Upper lobe of left lung (tissue), 6 donors: ENCODE results near the gene ADAP1. TPM values are rescaled to one million over a fixed set of nuclear protein-coding genes. Genes with fewer than 3 reads are reported as not detected.
A peak's percentile ranks its signal among the peaks of the same experiment; 100 is the strongest.

Experiments
- ATAC-seq, 2 donors: fragments of 200-7000 bp; cut with Tn5 transposase; one replicate each; pipeline ENCODE4 v1.9.1; 2022; ENCODE audit warnings: mild to moderate bottlenecking in 2 of 2, moderate library complexity in 2 of 2; ENCODE audit not compliant: low FRiP score in 2 of 2
- DNase-seq, 2 donors: peaks; one replicate each; pipeline ENCODE4 v3.0.0-alpha.2; 2019 to 2020
- H3K27ac ChIP-seq, 4 donors: fragments of 200-600 bp; sonication (generic); one replicate each; pipeline ENCODE4 v1.5.1; 2016 to 2019
- H3K27me3 ChIP-seq, 4 donors: fragments of 200-600 bp; sonication (generic); one replicate each; pipeline ENCODE4 v1.5.1; 2017 to 2019
- H3K36me3 ChIP-seq, 4 donors: fragments of 200-600 bp; sonication (generic); one replicate each; pipeline ENCODE4 v1.5.1; 2016 to 2019
- H3K4me1 ChIP-seq, 4 donors: fragments of 200-600 bp; sonication (generic); one replicate each; pipeline ENCODE4 v1.5.1; 2018 to 2019
- H3K4me3 ChIP-seq, 4 donors: fragments of 200-600 bp; sonication (generic); one replicate each; pipeline ENCODE4 v1.5.1; 2017 to 2019; ENCODE audit warnings: mild to moderate bottlenecking in 2 of 4, moderate library complexity in 1 of 4
- H3K9me3 ChIP-seq, 4 donors: fragments of 200-600 bp; sonication (generic); one replicate each; pipeline ENCODE4 v1.5.1; 2018 to 2019
- EP300 ChIP-seq, 4 donors: sonication (generic); formaldehyde crosslinking; IDR thresholded peaks; one replicate each; pipeline ENCODE4 v1.5.1; 2017; ENCODE audit warnings: antibody characterized with exemption in 4 of 4, control low read depth in 2 of 4
- POLR2A ChIP-seq, 4 donors: fragments of 450-650 bp; IDR thresholded peaks; one replicate each; pipeline ENCODE4 v1.5.1; 2016 to 2017; ENCODE audit warnings: antibody characterized with exemption in 4 of 4, mild to moderate bottlenecking in 2 of 4
- POLR2AphosphoS5 ChIP-seq, 2 donors: sonication (generic); formaldehyde crosslinking; IDR thresholded peaks; one replicate each; pipeline ENCODE4 v1.5.1; 2017; ENCODE audit warnings: antibody characterized with exemption in 2 of 2
- WGBS, 2 donors: methylation state at CpG; one replicate each; pipeline ENCODE4 v1.1.5; 2017 to 2018; 5-methylcytosine and 5-hydroxymethylcytosine counted together
- total RNA-seq, 6 donors: library from RNA; depleted of rRNA in 4 of 6; stranded (reverse); fragments of >200 nt in 4 of 6; gene quantifications; one replicate each; pipeline versions ENCODE4 v1.1.0 to v1.2.1, GENCODE V29; 2016 to 2021
- TF ChIP-seq, protein P1 (sequence below), 6 experiments: fragments of 450-650 bp in 4 of 6; fragments of 200-600 bp in 2 of 6; sonication (generic) in 2 of 6; IDR thresholded peaks; one replicate each; pipeline ENCODE4 v1.5.1; 2016 to 2019; ENCODE audit warnings: antibody characterized with exemption in 6 of 6
- donor health status: DM: no; HTN: no; CAD: no; lungs with moderate emphysema.
- donor health status: DM: no; HTN: yes; CAD: no; lungs with severe emphysema.

Gene ADAP1
- total RNA-seq, 6 donors from 2014 or later, result 31.0 to 109 (median 37.5) TPM

DNA sequence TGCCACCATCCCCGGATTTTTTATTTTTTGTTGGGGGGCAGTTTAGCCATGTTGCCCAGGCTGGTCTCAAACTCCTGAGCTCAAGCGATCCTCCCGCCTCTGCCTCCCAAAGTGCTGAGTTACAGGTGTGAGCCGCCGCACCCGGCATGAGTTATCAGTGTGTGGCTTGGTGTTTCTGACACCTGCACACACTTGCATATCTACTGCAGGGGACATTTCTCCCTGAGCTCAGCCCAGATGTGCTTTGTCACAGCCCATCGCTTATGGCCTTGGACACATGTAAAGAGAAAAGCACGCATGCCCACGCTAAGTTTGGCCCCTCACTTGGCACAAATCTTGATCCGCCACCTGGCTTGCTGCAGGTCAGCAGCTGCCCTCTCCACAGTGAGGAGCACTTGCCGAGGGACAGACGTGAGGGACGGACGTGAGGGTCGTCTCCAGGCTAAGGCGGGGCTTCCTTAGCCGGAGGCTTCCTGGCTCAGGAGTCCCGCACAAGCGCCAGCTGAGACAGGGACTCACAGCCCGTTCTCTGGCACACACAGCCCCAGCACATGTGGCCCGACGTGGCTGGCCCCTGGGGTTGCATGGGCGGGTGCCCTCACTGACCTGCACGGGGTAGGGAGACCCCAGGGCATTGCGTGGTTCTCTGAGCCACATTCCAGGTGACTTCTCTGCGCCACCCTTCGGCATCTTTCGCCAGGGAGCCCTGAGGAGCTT, 40.3 kb upstream of the ADAP1 start:
- Histone ChIP-seq H3K36me3 (peaks cover 0 to 36% (median 14%) of the 10 kb centered on the region in 4 donors), H3K27ac (no peak overlapping the region), H3K4me1 (peaks cover 0 to 11% (median 7%) of the 10 kb centered on the region in 4 donors), H3K4me3 (no peak overlapping the region), H3K9me3 (no peaks in the 10 kb centered on the region), H3K27me3 (no peaks in the 10 kb centered on the region)
- ATAC-seq (no peak), DNase-seq (peak in 1 of 2 donors; percentile 74)
- 81 to 84% methylated on average over 20 to 25 of the region's 28 CpGs for WGBS, 2 donors
- TF ChIP-seq, protein P1, sequence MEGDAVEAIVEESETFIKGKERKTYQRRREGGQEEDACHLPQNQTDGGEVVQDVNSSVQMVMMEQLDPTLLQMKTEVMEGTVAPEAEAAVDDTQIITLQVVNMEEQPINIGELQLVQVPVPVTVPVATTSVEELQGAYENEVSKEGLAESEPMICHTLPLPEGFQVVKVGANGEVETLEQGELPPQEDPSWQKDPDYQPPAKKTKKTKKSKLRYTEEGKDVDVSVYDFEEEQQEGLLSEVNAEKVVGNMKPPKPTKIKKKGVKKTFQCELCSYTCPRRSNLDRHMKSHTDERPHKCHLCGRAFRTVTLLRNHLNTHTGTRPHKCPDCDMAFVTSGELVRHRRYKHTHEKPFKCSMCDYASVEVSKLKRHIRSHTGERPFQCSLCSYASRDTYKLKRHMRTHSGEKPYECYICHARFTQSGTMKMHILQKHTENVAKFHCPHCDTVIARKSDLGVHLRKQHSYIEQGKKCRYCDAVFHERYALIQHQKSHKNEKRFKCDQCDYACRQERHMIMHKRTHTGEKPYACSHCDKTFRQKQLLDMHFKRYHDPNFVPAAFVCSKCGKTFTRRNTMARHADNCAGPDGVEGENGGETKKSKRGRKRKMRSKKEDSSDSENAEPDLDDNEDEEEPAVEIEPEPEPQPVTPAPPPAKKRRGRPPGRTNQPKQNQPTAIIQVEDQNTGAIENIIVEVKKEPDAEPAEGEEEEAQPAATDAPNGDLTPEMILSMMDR (IDR thresholded peaks at IDR 0.05), result no peak
- TF ChIP-seq EP300 (IDR thresholded peaks at IDR 0.05) (no peak), POLR2AphosphoS5 (IDR thresholded peaks at IDR 0.05) (no peak), POLR2A (IDR thresholded peaks at IDR 0.05) (no peak)

DNA sequence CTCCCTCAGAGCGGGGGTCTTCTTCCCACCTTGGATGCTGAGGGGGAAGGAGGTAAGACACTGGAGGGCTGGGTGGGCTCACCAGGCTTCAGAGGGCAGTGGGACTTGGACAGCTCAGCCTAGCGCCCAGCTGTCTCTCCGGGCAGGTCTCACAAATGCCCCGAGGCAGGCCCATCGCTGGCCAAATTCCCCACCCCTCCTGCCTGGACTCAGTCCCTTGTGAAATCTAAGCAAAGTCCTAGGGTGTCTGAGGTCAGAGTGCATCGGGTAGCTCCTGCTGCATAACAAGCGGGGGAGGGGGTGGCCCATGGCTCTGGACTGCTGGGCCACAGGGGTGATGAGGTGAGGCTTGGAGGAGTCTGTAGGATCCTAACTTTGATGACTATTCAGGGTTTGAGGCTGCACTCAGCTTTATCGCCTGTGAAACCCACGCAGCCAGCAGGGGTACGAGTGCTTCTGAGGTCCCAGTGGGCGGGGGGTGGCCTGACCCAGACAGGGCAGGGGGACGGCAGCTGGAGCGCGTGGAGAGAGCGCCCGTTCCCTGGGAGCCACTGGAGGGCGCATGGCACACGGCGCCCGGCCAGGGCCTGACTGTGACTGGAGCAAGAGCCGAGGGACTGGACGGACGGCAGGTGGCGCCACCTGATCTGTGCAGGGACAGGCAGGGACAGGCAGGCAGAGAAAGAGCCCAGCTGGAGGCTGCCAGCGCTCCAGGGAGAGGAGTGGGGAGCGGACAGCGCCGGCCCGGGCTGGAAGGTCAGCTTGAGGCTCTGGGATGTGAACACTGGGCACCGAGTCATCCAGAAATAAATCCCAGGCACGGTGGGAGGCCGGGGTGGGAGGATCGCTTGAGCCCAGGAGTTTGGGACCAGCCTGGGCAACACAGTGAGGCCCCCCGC, 38.5 kb upstream of the ADAP1 start:
- Histone ChIP-seq H3K36me3 (peaks cover 0 to 28% (median 8%) of the 10 kb centered on the region in 4 donors), H3K9me3 (no peaks in the 10 kb centered on the region), H3K27ac (no peak overlapping the region), H3K4me1 (peaks cover 3 to 21% (median 9%) of the 10 kb centered on the region in 4 donors), H3K27me3 (peaks cover 0 to 7% (median 4%) of the 10 kb centered on the region in 4 donors), H3K4me3 (no peak overlapping the region)
- DNase-seq (peak; percentile 96 to 97), ATAC-seq (peak; percentile 95 to 97)
- TF ChIP-seq, protein P1 (IDR thresholded peaks at IDR 0.05), result peak; percentile 99 to 100 (median 100)
- TF ChIP-seq EP300 (IDR thresholded peaks at IDR 0.05) (no peak), POLR2A (IDR thresholded peaks at IDR 0.05) (no peak), POLR2AphosphoS5 (IDR thresholded peaks at IDR 0.05) (peak; percentile 19 to 21)
- 3 to 22% methylated on average over 10 to 34 of the region's 34 CpGs for WGBS, 2 donors

DNA sequence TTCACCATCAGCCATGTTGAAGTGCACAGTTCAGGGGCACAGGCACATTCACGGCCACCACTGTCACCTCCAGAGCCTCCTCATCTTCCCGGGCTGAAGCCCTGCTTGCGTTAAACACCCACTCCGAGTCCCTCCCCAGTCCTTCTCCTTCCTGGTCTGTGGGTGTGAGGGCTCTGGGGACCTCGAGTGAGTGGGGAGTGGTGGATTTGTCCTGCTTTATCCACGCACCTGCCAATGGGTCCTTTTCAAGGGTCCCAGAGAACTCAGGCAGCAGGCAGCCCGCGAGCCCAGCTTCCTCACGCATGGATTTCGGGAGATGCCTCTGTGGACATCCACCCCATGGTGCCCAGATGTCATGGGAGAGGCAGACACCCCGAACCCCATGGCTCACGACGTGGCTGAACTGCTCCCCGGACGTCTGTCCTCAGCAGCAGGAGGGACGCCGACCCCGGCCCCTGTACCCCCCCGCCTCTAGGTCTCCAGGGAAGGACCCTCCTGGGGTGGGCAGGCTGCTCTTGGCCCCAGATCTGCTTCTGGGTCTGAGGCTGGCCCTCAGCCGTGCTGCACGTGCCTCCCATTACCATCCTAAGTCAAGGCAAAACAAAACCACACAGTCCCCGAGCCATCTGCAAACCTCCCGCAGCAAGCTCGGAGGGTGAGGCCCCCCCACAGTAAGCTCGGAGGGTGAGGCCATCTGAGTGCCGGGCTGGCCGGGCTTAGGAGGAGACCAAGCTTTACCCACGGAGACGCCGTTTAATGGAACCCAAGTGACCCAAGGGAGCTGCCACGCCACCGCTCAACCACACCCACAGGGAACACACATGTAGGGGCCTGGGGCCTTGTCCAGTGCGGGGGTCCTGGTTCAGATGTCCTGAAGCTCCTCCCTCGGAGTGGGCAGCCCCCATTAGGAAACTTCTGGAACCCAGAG, 37.5 kb upstream of the ADAP1 start:
- TF ChIP-seq, protein P1 (IDR thresholded peaks at IDR 0.05), result no peak
- TF ChIP-seq EP300 (IDR thresholded peaks at IDR 0.05) (no peak), POLR2A (IDR thresholded peaks at IDR 0.05) (no peak), POLR2AphosphoS5 (IDR thresholded peaks at IDR 0.05) (no peak)
- ATAC-seq (no peak), DNase-seq (peak in 1 of 2 donors; percentile 73)
- Histone ChIP-seq H3K4me1 (peaks cover 3 to 22% (median 9%) of the 10 kb centered on the region in 4 donors), H3K27me3 (peaks cover 0 to 7% (median 5%) of the 10 kb centered on the region in 4 donors), H3K27ac (no peak overlapping the region), H3K4me3 (no peak overlapping the region), H3K9me3 (no peaks in the 10 kb centered on the region), H3K36me3 (peaks cover 0 to 21% (median 5%) of the 10 kb centered on the region in 4 donors)
- WGBS, 2 donors, result 71 to 80% methylated on average over 14 to 29 of the region's 34 CpGs

DNA sequence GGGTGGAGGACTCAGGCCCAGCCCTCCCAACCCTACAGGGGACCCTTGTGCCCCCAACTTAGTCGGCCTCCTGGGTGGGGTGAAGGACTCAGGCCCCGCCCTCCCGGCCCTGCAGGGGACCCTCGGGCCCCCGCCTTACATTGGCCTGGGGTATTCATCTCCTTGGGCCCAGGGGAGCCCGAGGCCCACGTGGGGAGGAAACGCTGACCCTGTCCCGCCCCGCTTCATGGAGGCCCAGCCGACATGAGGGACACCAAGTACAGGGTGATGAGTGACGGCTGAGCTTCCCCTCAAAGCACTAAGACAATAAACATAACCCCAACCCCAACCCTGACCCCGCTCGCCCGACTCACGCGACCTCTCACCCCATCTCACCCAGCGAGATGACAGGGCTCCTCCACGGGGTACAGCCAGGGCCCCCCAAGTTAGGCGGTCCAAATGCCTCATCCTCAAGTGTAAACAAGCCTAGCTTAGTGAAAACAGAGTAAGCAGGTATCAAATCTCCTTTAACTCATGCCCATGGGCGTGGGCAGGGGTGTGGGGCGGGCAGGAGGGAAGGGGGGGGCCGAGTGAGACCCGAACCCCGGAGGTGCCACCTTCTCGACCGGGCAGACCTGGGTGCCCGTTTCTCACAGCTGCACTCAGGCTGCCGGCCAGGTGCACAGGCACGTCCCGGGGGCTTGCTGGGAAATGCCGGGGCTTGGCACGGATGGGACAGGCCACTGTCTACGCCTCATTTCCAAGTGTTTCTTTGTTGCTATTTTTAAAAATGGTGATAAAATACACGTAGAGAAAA, 36.7 kb upstream of the ADAP1 start:
- ATAC-seq (no peak), DNase-seq (peak in 1 of 2 donors; percentile 70)
- Histone ChIP-seq H3K4me3 (no peak overlapping the region), H3K4me1 (peaks cover 3 to 22% (median 9%) of the 10 kb centered on the region in 4 donors), H3K36me3 (peaks cover 0 to 12% (median under 1%) of the 10 kb centered on the region in 4 donors), H3K27ac (no peak overlapping the region), H3K9me3 (no peaks in the 10 kb centered on the region), H3K27me3 (peaks cover 0 to 7% (median 5%) of the 10 kb centered on the region in 4 donors)
- no peak for TF ChIP-seq POLR2AphosphoS5 (IDR thresholded peaks at IDR 0.05)
- WGBS, 2 donors, result 52 to 54% methylated on average over 17 to 30 of the region's 35 CpGs
